Iris pigment epithelial cell (primary cell): ENCODE measurements around the gene ACACB.
"Not testable (repeated sequence)": the region's sequence is repeated elsewhere in the genome, so short reads cannot be mapped to it uniquely, and the experiment has no call there.

Source experiments
- DNase-seq: peaks from one replicate; pipeline ENCODE4 v3.0.0-alpha.2; 2011; ENCODE audit warnings: low read depth

Gene ACACB

DNA sequence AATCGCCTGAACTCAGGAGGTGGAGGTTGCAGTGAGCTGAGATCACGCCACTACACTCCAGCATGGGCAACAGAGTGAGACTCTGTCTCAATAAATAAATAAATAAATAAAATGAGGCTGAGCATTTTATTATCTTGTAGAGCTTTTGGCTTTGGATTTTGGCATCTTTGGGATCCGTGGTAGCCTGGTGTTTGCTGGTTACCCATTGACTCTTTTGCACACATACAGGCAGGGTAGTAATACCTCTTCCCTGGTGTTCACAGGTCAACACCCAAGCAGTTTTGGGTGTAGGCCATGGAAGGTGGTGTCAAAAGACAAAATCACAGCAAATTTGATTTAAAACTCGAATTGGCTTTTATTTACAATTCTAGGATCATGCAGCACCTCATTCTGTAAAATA is 27.8 kb downstream of the ACACB start:
- DNase-seq: no peak

DNA sequence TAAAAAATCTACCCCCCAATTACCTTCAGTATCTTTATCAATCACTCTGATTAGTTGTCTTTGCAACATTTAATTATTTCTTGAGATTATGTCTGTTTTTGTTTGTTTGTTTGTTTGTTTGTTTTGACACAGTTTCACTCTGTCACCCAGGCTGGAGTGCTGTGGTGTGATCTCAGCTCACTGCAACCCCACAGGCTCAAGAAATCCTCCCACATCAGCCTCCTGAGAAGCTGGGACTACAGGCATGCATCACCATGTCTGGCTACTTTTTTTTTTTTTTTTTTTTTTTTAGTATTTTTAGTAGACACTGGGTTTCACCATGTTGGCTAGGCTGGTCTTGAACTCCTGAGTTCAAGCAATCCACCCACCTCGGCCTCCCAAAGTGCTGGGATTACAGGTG is 30.7 kb downstream of the ACACB start:
- DNase-seq: not testable (repeated sequence)

DNA sequence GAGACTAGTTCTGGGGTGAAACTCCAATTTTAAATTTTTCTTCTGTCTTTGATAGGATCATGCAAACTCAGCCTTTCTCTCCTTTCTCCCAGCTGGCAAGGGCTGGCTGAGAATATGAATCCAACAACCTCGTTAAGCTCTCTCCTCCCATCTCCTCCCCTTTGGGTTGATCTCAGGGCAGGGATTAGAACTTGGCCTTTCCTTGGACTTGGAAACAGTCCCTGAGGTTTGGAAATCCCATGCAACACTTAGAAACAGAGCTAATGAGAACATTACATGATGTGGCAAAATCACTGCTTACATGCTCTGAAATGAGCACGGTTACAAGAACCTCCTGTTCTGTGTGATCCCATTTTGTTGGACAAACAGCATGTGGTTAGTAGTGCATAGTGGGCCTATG is 31.6 kb downstream of the ACACB start:
- peak; percentile 4 for DNase-seq

DNA sequence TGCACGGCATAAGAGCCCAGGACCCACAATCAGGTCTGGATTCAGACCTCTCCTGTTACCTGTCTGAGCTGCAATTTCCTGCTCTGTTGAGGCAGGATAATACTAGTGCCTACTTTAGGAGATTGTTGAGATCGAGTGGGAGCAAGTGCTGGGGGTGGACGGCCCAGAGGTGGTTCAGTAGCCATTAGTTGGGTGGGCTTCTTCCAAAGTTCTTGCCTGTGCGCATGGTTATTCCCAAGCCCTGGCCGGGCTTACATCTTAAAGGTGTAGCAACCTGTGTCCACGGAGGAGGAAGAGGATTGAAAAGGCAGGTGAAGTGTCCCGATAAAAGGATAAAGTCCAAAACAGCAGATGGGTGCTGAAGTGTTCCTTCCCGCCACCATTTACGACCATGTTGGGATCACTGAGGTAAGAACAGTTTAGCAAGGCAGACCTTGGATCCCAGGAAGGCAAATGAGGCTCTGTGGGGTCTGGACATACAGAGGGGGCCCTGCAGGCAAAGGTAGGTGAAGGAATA is 33.8 kb downstream of the ACACB start:
- no peak for DNase-seq

GRCh38 chr12:109151457-109151856 is 35.1 kb downstream of the ACACB start:
- DNase-seq: no peak

DNA sequence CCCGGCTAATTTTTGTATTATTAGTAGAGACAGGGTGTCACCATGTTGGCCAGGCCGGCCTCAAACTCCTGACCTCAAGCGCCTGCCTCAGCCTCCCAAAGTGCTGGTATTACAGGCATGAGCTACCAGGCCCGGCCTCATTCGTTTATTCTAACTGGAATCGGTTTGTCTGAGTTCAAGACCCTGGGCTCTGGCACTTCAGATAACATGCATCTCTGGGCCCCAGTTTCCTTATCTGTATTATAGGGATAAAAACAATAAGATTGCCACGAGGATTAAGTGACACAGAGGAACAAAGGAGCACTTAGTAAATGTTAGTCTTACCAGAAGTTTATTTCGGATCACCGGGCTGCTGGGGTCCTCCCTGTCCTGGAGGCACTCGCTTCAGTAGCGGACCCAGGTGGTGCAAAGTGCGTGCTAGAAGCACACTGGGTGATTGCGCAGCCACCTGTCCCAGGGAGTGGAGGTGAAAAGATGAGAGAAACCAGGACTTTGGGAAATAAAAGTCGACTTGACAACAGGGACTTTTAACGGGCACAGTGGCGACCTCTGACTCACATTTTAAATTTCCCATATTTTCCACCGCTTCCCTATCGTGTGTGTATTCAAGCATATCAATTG is 37.5 kb downstream of the ACACB start:
- no peak for DNase-seq

GRCh38 chr12:109154451-109155438 is 38.4 kb downstream of the ACACB start:
- DNase-seq: peak; percentile 59

- DNase-seq: no peak
Measured at GRCh38 chr12:109156036-109156435, 39.6 kb downstream of the ACACB start.

DNA sequence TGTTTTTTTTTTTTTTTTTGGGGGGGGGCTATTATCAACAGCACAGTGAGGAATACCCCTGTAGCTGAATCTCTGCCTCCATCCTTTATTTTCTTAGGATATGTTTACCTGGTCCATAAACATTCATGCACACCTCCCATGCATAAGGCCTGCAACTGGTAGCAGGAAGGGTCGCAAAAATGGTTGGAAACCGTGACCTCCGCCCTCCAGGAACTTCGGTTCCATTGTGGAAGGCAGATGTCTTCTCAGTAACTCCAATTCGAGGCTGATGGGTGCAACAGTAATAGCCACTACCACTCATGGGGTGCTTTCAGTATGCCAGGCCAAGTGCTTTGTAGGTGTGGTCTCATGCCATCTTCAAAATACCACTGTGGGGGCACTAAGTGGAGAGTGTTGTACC is 40.2 kb downstream of the ACACB start:
- no peak for DNase-seq

DNA sequence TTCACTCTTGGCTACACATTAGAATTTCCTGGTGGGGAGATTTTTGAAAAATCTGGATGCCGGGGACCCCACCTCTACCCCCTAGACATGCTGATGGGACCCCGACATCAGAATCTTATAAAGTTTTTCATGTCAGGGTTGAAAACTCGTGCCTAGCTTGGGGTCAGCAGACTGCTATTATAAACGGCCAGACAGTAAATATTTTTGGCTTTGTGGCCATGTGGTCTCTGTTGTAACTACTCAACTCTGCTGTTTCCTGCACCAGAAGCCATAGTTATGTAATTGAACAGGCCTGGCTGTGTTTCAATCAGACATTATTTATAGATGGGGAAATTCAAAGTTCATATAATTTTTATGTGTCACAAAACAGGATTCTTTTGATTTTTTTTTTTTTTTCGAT is 41.6 kb downstream of the ACACB start:
- no peak for DNase-seq

GRCh38 chr12:109160433-109160832 is 44.0 kb downstream of the ACACB start:
- DNase-seq: no peak

DNA sequence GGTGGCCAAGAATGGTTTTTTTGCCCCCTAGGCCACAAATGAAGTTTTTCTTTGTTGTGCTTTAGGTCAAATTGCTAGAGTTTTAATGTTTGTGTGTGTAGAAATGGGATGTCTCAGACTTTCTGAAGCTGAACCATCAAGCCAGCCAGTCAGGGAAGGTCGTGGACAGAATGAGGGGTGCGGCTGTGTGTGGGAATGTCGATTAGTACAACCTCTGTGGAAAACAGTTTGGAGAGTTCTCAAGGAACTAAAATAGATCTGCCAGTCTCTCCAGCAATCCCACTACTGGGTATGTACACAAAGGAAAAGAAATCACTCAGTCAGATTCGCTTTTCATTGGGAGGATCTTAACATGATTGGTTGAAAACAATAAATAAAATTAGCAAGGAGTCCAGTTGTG is 44.5 kb downstream of the ACACB start:
- no peak for DNase-seq

GRCh38 chr12:109162551-109162950 is 46.2 kb downstream of the ACACB start:
- no peak for DNase-seq

DNA sequence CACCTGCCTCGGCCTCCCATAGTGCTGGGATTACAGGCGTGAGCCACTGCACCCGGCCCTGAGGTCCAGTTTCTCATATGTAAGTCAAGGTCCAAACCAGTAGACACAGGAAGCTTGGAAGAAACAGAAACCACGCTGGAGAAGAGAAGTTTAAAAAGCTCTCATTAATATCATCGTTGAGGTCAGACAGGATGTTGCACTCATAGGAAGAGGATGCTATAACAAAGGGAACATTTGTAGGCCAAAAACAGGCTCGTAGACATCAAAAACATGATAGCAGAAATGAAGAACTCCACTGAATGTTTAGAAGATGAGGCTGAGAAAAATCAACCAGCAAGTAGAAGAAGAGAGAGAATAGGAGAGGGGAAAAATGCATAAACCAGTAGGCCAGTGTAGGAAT is 46.8 kb downstream of the ACACB start:
- no peak for DNase-seq

- peak; percentile 34 for DNase-seq
Measured at GRCh38 chr12:109165599-109165998, 49.2 kb downstream of the ACACB start.

- no peak for DNase-seq
Measured at GRCh38 chr12:109166371-109166770, 50.0 kb downstream of the ACACB start.

DNA sequence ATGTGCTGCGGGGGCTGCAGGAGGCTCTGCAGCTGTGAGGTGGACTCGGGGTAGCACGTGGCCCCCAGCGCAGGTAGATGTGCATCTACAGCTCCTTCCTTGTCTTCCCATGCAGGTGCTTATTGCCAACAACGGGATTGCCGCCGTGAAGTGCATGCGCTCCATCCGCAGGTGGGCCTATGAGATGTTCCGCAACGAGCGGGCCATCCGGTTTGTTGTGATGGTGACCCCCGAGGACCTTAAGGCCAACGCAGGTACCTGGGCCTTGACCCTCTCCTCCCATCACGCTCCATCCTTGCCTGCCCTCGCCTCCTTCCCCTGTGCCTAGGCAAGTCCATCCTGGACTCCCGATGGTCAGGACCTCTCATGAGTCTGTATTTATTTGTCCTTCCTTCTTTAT is 51.4 kb downstream of the ACACB start:
- no peak for DNase-seq

DNA sequence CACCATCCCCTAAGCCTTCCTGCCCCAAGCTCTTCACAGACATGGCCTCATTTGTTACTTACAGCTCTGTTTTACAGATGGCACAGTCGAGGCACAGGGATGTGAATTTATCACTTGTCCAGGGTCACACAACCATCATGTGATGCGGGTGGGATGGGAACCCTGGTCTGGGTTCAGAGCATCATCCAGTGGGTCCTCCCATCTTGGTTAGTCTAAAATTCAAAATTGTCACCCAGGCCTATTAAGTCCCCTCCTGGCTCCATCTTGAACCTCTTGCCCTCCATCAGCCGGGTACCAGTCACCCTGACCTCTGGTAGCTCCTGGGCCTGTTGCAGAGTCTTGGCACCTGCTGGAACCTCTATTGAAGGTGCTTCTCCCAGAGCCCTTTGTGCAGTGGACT is 52.9 kb downstream of the ACACB start:
- no peak for DNase-seq

GRCh38 chr12:109169686-109170085 is 53.3 kb downstream of the ACACB start:
- no peak for DNase-seq

DNA sequence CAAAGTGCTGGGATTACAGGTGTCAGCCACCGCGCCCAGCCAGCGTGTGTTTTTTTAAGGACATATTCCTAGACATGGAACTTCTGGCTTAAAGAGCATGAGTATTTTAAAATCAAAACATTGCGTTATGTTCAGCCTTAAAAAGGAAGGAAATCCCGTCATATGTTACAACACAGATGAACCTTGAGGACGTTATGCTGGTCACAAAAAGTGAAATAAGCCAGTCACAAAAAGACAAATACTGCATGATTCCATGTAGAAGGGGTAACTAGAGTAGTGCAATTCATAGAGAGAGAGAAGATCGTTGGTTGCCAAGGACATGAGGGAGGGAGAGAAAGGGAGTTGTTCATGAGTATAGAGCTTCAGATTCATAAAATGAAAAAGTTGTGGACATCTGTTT is 53.9 kb downstream of the ACACB start:
- no peak for DNase-seq

DNA sequence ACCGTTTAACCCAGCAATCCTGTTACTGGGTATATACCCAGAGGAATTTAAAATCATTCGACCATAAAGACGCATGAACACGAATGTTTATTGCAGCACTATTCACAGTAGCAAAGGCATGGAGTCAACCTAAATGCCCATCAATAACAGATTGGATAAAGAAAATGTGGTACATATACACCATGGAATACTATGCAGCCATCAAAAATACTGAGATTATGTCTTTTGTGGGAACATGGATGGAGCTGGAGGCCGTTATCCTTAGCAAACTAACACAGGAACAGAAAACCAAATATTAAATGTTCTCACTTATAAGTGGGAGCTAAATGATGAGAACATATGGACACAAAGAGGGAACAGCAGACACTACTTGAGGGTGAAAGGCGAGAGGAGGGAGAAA is 56.4 kb downstream of the ACACB start:
- not testable (repeated sequence) for DNase-seq

DNA sequence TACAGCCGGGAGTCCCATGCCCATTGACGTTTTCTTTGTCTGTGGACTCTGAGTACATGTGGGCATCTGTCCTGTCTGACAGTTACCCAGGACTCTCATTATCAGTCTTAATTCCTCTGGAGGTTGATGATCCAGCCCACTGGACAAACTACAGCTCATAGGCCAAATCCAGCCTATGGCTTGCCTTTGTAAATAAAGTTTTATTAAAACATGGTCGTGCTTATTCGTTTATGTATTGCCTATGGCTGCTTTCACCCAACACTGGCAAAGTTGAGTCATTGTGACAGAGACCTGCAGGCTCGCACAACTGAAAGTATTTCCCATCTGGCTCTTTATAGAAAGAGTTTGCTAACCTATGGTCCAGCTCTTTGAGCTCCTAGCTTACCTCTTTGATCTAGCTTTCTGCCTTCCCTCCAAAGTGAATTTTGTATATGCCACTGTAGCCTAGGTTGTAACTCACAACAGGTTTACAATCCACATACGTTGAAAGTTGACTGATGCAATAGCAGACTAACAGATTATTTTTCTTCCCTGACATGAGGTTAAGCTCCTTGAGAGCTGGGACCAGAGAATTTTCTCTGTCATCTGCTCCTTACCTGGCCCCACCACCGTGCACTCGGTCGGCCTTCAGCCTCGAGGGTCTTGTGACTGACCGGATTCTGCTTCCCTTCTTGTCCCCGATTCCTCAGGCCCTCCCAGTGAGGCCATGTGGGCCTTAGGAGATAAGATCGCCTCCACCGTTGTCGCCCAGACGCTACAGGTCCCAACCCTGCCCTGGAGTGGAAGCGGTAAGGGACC is 57.3 kb downstream of the ACACB start:
- DNase-seq: no peak
